Aorta (tissue), 5 donors: ENCODE results near the gene ADGRL3. TPM values are rescaled to one million over a fixed set of nuclear protein-coding genes. Genes with fewer than 3 reads are reported as not detected.

Experiments
- ATAC-seq: fragments of 200-7000 bp; cut with Tn5 transposase; one replicate; pipeline ENCODE4 v1.9.1; 2022; ENCODE audit warnings: moderate library complexity; ENCODE audit not compliant: low FRiP score
- DNase-seq, 2 donors: peaks; one replicate each; pipeline ENCODE4 v3.0.0-alpha.2; 2020
- H3K27ac ChIP-seq, 2 donors: one replicate each; pipeline ENCODE4 v1.5.1; 2013; ENCODE audit warnings: low read length in 2 of 2, mild to moderate bottlenecking in 2 of 2, moderate library complexity in 2 of 2, control low read depth in 1 of 2, inconsistent platforms in 1 of 2, low read depth in 1 of 2
- H3K27me3 ChIP-seq, 2 donors: one replicate each; pipeline ENCODE4 v1.6.1; 2013; ENCODE audit warnings: control low read depth in 1 of 2, low read length in 1 of 2, mild to moderate bottlenecking in 1 of 2, moderate library complexity in 1 of 2; ENCODE audit not compliant: insufficient read depth in 2 of 2, control insufficient read depth in 1 of 2
- H3K36me3 ChIP-seq, 2 donors: one replicate each; pipeline ENCODE4 v1.6.1; 2013; ENCODE audit warnings: control low read depth in 1 of 2, low read length in 1 of 2, mild to moderate bottlenecking in 1 of 2; ENCODE audit not compliant: insufficient read depth in 2 of 2, control insufficient read depth in 1 of 2
- H3K4me1 ChIP-seq, 2 donors: one replicate each; pipeline ENCODE4 v1.6.1; 2013; ENCODE audit warnings: low read length in 2 of 2, control low read depth in 1 of 2, mild to moderate bottlenecking in 1 of 2, moderate library complexity in 1 of 2; ENCODE audit not compliant: insufficient read depth in 2 of 2, control insufficient read depth in 1 of 2
- H3K4me3 ChIP-seq, 2 donors: one replicate each; pipeline ENCODE4 v1.5.1; 2013; ENCODE audit warnings: low read length in 2 of 2, control low read depth in 1 of 2, mild to moderate bottlenecking in 1 of 2
- H3K9me3 ChIP-seq: one replicate; pipeline ENCODE4 v1.6.1; 2013; ENCODE audit warnings: mild to moderate bottlenecking, low read length; ENCODE audit not compliant: control insufficient read depth
- WGBS, 2 donors: extraction: QIAGEN DNeasy Blood & Tissue Kit; methylation state at CpG; one replicate each; pipeline ENCODE4 v1.1.7; 2013; 5-methylcytosine and 5-hydroxymethylcytosine counted together
- intact Hi-C, 2 donors: fragments of 100-400 bp; cut with DNase I; formaldehyde crosslinking; loops; one replicate each; pipeline versions ENCODE4 v1.14.2 to v1.15.0; 2022
- polyA plus RNA-seq, 2 donors: library from polyadenylated mRNA; stranded (reverse); fragments of 200-250 nt; gene quantifications; one replicate each; pipeline ENCODE4 v1.2.3, GENCODE V29; 2013
- total RNA-seq, 2 donors: library from RNA; stranded (reverse); fragmentation: NEBNext Ultra II Directional; extraction: Animal tissue kit (Norgen Biotek cat#: 25700); gene quantifications; one replicate each; pipeline ENCODE4 v1.2.1, GENCODE V29; 2021
- donor health status: healthy with polysubstance abuse.
- donor health status: Bipolar disorder and iron deficiency.
- donor health status: DM: no; HTN: no; CAD: no.
- donor health status: DM: no; HTN: no; CAD: no.
- donor health status: DM: yes; HTN: yes; CAD: no.

ADGRL3 gene
- total and polyA plus RNA-seq, 4 donors = 1.8 to 110 (median 20.7) TPM

GRCh38 chr4:61468024-61468720 lies 268.0 kb downstream of the ADGRL3 start:
- H3K27ac ChIP-seq = no peak overlapping the region
- H3K9me3 ChIP-seq = no peaks in the 10 kb centered on the region
- H3K36me3 ChIP-seq = no peaks in the 10 kb centered on the region
- no peak overlapping the region for H3K4me3 ChIP-seq
- intact Hi-C loops = no loop called here
- no peak for ATAC-seq
- no peak for DNase-seq
- H3K4me1 ChIP-seq = no peaks in the 10 kb centered on the region
- no peaks in the 10 kb centered on the region for H3K27me3 ChIP-seq
- 86 to 89% methylated on average over 6 of the region's 6 CpGs for WGBS, 2 donors

GRCh38 chr4:61473306-61473705 lies 273.2 kb downstream of the ADGRL3 start:
- 85 to 90% methylated on average over 3 of the region's 3 CpGs for WGBS, 2 donors
- no peaks in the 10 kb centered on the region for H3K36me3 ChIP-seq
- no peak for DNase-seq
- no peaks in the 10 kb centered on the region for H3K9me3 ChIP-seq
- H3K4me3 ChIP-seq = no peak overlapping the region
- H3K27ac ChIP-seq = no peak overlapping the region
- H3K27me3 ChIP-seq = no peaks in the 10 kb centered on the region
- ATAC-seq = no peak
- intact Hi-C loops = no loop called here
- no peaks in the 10 kb centered on the region for H3K4me1 ChIP-seq

GRCh38 chr4:61478340-61478739 lies 278.2 kb downstream of the ADGRL3 start:
- Histone ChIP-seq H3K36me3 (no peaks in the 10 kb centered on the region), H3K4me1 (no peaks in the 10 kb centered on the region), H3K4me3 (no peak overlapping the region), H3K27me3 (no peaks in the 10 kb centered on the region), H3K9me3 (no peaks in the 10 kb centered on the region), H3K27ac (no peak overlapping the region)
- intact Hi-C loops = no loop called here
- DNase-seq (no peak), ATAC-seq (no peak)

GRCh38 chr4:61485056-61485455 lies 284.9 kb downstream of the ADGRL3 start:
- no peak overlapping the region for H3K4me3 ChIP-seq
- H3K27ac ChIP-seq = no peak overlapping the region
- H3K4me1 ChIP-seq = no peaks in the 10 kb centered on the region
- WGBS, 2 donors = 97% methylated on average over 3 of the region's 3 CpGs
- ATAC-seq = no peak
- no peaks in the 10 kb centered on the region for H3K36me3 ChIP-seq
- H3K9me3 ChIP-seq = no peaks in the 10 kb centered on the region
- no peak for DNase-seq
- intact Hi-C loops = no loop called here
- H3K27me3 ChIP-seq = no peaks in the 10 kb centered on the region

GRCh38 chr4:61489927-61490326 lies 289.8 kb downstream of the ADGRL3 start:
- no peaks in the 10 kb centered on the region for H3K27me3 ChIP-seq
- H3K4me1 ChIP-seq = no peaks in the 10 kb centered on the region
- DNase-seq (no peak), ATAC-seq (no peak)
- no peaks in the 10 kb centered on the region for H3K36me3 ChIP-seq
- H3K4me3 ChIP-seq = no peak overlapping the region
- intact Hi-C loops = no loop called here
- 75 to 87% methylated on average over 3 of the region's 3 CpGs for WGBS, 2 donors
- H3K27ac ChIP-seq = no peak overlapping the region
- H3K9me3 ChIP-seq = no peaks in the 10 kb centered on the region

GRCh38 chr4:61493041-61493440 lies 292.9 kb downstream of the ADGRL3 start:
- Histone ChIP-seq H3K36me3 (no peaks in the 10 kb centered on the region), H3K27me3 (no peaks in the 10 kb centered on the region), H3K9me3 (no peaks in the 10 kb centered on the region), H3K4me3 (no peak overlapping the region), H3K4me1 (no peaks in the 10 kb centered on the region), H3K27ac (no peak overlapping the region)
- DNase-seq (no peak), ATAC-seq (no peak)
- intact Hi-C loops = no loop called here
- WGBS, 2 donors = 93 to 95% methylated on average over 4 of the region's 4 CpGs

- Histone ChIP-seq H3K27me3 (no peaks in the 10 kb centered on the region), H3K9me3 (no peaks in the 10 kb centered on the region), H3K36me3 (no peaks in the 10 kb centered on the region), H3K4me1 (no peaks in the 10 kb centered on the region), H3K27ac (no peak overlapping the region), H3K4me3 (no peak overlapping the region)
- ATAC-seq (no peak), DNase-seq (no peak)
- intact Hi-C loops = no loop called here
- WGBS, 2 donors = 96 to 97% methylated on average over 6 of the region's 6 CpGs
Observed at GRCh38 chr4:61493470-61493869, 293.3 kb downstream of the ADGRL3 start.

GRCh38 chr4:61500883-61501282 lies 300.8 kb downstream of the ADGRL3 start:
- no peaks in the 10 kb centered on the region for H3K36me3 ChIP-seq
- ATAC-seq (no peak), DNase-seq (no peak)
- H3K4me3 ChIP-seq = no peak overlapping the region
- intact Hi-C loops = no loop called here
- H3K4me1 ChIP-seq = no peaks in the 10 kb centered on the region
- H3K9me3 ChIP-seq = no peaks in the 10 kb centered on the region
- no peak overlapping the region for H3K27ac ChIP-seq
- no peaks in the 10 kb centered on the region for H3K27me3 ChIP-seq

- no peak for ATAC-seq
- no peak for DNase-seq
- no peaks in the 10 kb centered on the region for H3K4me1 ChIP-seq
- intact Hi-C loops = no loop called here
- no peaks in the 10 kb centered on the region for H3K27me3 ChIP-seq
- no peaks in the 10 kb centered on the region for H3K9me3 ChIP-seq
- no peaks in the 10 kb centered on the region for H3K36me3 ChIP-seq
- 77 to 90% methylated on average over 1 of the region's 1 CpG for WGBS, 2 donors
- H3K4me3 ChIP-seq = no peak overlapping the region
- no peak overlapping the region for H3K27ac ChIP-seq
Observed at GRCh38 chr4:61501812-61502211, 301.7 kb downstream of the ADGRL3 start.
